GM12892 (cell line): ENCODE measurements around the gene UGP2.

ENCODE experiments used
- POLR2A ChIP-seq: IDR thresholded peaks from 2 replicates; pipeline ENCODE4 v1.6.1; 2011; ENCODE audit warnings: low read depth, low read length, control low read depth
- POLR2AphosphoS5 ChIP-seq: IDR thresholded peaks from 2 replicates; pipeline ENCODE4 v1.6.1; 2011; ENCODE audit warnings: low read depth, low read length, control low read depth
- TAF1 ChIP-seq: IDR thresholded peaks from 2 replicates; pipeline ENCODE4 v1.6.1; 2011; ENCODE audit warnings: low read depth, mild to moderate bottlenecking, control low read depth, low read length, borderline replicate concordance

GRCh38 chr2:63811063-63811462 is 30.6 kb upstream of the UGP2 start:
- no peak for TF ChIP-seq TAF1
- no peak for TF ChIP-seq POLR2AphosphoS5
- no peak for TF ChIP-seq POLR2A
